ENCODE data around the gene GRK5. TPM values are rescaled to one million over a fixed set of nuclear protein-coding genes. Genes with fewer than 3 reads are reported as not detected.

Gene GRK5
- total RNA-seq, 1 experiment from 2014 or later = 2.3 TPM

DNA sequence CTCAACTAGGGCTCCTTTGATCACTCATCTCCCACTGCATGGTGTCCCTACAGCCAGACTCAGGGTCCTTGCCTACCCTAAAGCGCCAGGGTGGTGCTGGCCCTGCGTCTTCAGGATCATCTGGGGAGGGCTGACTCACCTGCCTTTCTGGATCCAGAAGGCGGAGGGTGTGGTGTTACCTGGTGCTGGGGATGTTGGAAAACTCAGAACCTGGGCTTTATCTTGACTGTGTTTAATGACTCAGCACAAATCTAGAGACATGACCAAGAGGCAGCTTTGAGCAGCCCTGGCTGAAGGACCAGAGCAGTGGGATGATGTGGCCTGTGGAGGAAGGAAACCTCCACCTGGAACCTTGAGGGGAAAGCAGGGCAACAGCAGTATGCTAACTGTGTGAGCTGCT lies 96.5 kb downstream of the GRK5 start (continued):
- TF ChIP-seq, protein P1, sequence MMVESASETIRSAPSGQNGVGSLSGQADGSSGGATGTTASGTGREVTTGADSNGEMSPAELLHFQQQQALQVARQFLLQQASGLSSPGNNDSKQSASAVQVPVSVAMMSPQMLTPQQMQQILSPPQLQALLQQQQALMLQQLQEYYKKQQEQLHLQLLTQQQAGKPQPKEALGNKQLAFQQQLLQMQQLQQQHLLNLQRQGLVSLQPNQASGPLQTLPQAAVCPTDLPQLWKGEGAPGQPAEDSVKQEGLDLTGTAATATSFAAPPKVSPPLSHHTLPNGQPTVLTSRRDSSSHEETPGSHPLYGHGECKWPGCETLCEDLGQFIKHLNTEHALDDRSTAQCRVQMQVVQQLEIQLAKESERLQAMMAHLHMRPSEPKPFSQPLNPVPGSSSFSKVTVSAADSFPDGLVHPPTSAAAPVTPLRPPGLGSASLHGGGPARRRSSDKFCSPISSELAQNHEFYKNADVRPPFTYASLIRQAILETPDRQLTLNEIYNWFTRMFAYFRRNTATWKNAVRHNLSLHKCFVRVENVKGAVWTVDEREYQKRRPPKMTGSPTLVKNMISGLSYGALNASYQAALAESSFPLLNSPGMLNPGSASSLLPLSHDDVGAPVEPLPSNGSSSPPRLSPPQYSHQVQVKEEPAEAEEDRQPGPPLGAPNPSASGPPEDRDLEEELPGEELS (CRISPR knock-in tag; IDR thresholded peaks at IDR 0.05) = no peak
- TF ChIP-seq FOXP1 (CRISPR knock-in tag; IDR thresholded peaks at IDR 0.05; ENCODE audit: borderline replicate concordance) (no peak), ZNF263 (CRISPR knock-in tag; IDR thresholded peaks at IDR 0.05; ENCODE audit: low read depth) (no peak), SOX15 (CRISPR knock-in tag; IDR thresholded peaks at IDR 0.05) (no peak), ELF4 (CRISPR knock-in tag; IDR thresholded peaks at IDR 0.05; ENCODE audit: low read depth) (no peak), CBFB (CRISPR knock-in tag; IDR thresholded peaks at IDR 0.05; ENCODE audit: low read depth) (no peak)
- TF ChIP-seq, protein P2, sequence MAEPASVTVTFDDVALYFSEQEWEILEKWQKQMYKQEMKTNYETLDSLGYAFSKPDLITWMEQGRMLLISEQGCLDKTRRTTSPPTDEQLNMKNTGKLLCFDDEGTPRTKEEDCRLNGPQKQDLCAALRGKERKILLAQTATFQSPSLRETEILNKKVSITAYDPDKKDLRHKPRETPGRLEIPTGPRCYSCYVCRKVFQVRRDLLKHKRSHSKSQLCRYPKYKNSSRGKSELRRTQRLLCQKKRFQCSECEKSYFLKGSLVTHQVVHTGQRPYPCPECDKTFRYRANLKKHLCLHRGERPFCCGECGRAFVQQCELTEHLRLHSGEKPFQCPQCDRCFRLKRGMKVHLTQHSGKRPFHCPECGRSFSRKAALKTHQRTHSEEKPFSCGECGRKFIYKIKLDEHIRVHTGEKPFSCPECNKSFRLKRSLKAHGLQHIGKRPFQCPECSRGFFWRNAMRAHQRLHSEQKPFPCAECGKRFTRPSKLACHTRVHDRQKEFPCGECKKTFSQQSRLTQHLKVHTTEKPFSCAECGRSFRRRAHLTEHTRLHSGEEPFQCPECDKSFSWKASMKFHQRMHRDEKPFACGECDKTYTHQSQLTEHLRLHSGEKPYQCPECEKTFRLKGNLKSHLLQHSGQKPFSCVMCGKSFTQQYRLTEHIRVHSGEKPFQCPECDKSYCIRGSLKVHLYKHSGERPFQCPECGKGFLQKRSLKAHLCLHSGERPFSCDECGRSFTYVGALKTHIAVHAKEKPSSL (CRISPR knock-in tag; conservative IDR thresholded peaks at IDR 0.05) = no peak

DNA sequence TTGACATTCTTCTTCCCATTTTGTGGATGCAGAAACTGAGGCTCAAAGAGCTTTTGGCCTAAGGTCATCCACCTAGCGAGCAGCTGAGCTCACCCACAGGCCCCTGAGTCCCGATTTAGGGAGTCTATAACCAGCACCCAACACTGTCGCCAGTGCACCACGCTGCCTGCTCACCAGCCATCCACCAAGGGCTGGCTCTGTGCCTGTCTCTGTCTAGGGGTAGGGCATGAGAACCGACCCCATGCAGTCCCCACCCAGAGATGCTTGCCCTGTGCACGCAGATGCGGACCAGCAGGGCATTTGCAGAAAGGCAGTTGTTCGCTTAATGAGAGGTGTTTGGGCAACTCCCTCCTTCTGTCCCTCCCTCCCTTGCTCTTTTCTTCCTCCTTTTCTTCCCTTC lies 97.2 kb downstream of the GRK5 start:
- ATAC-seq (no peak), DNase-seq (ENCODE audit: low spot score) (no peak)
- Mint-ChIP-seq H3K36me3 (no peaks in the 10 kb centered on the region), H3K4me1 (peaks cover 1% of the 10 kb centered on the region; the same call in 1 of the 2 replicates), H3K9me3 (no peaks in the 10 kb centered on the region), H3K27ac (no peak overlapping the region), H3K4me3 (no peak overlapping the region), H3K27me3 (ENCODE audit: low read depth) (no peaks in the 10 kb centered on the region)
- POLR2A ChIA-PET = no interaction called here
- CTCF ChIA-PET = interaction anchor here (0.7 to 1.1 kb wide), 2 partner anchors 15 to 162 kb away, joined by 3 to 5 read pairs; no protein-coding TSS in a partner anchor
- TF ChIP-seq ATF1 (CRISPR knock-in tag; IDR thresholded peaks at IDR 0.05) = no peak
- TF ChIP-seq, protein P3, sequence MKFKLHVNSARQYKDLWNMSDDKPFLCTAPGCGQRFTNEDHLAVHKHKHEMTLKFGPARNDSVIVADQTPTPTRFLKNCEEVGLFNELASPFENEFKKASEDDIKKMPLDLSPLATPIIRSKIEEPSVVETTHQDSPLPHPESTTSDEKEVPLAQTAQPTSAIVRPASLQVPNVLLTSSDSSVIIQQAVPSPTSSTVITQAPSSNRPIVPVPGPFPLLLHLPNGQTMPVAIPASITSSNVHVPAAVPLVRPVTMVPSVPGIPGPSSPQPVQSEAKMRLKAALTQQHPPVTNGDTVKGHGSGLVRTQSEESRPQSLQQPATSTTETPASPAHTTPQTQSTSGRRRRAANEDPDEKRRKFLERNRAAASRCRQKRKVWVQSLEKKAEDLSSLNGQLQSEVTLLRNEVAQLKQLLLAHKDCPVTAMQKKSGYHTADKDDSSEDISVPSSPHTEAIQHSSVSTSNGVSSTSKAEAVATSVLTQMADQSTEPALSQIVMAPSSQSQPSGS (CRISPR knock-in tag; IDR thresholded peaks at IDR 0.05; ENCODE audit: borderline replicate concordance, low read depth) = no peak
- no peak for TF ChIP-seq GABPB1 (CRISPR knock-in tag; IDR thresholded peaks at IDR 0.05)
- no peak for TF ChIP-seq IRF2 (CRISPR knock-in tag; IDR thresholded peaks at IDR 0.05; ENCODE audit: borderline replicate concordance, low read depth)
- TF ChIP-seq ZNF512 (CRISPR knock-in tag; IDR thresholded peaks at IDR 0.05; ENCODE audit: borderline replicate concordance) = no peak
- TF ChIP-seq, protein P4, sequence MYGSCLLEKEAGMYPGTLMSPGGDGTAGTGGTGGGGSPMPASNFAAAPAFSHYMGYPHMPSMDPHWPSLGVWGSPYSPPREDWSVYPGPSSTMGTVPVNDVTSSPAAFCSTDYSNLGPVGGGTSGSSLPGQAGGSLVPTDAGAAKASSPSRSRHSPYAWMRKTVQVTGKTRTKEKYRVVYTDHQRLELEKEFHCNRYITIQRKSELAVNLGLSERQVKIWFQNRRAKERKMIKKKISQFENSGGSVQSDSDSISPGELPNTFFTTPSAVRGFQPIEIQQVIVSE (CRISPR knock-in tag; IDR thresholded peaks at IDR 0.05; ENCODE audit: borderline replicate concordance) = no peak
- TF ChIP-seq, protein P1 (CRISPR knock-in tag; IDR thresholded peaks at IDR 0.05) = no peak
- no peak for TF ChIP-seq CREB1 (CRISPR knock-in tag; IDR thresholded peaks at IDR 0.05)
- TF ChIP-seq NR3C1 (CRISPR knock-in tag; conservative IDR thresholded peaks at IDR 0.05; ENCODE audit: low read depth) = no peak
- TF ChIP-seq, protein P5, sequence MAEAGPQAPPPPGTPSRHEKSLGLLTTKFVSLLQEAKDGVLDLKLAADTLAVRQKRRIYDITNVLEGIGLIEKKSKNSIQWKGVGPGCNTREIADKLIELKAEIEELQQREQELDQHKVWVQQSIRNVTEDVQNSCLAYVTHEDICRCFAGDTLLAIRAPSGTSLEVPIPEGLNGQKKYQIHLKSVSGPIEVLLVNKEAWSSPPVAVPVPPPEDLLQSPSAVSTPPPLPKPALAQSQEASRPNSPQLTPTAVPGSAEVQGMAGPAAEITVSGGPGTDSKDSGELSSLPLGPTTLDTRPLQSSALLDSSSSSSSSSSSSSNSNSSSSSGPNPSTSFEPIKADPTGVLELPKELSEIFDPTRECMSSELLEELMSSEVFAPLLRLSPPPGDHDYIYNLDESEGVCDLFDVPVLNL (CRISPR knock-in tag; IDR thresholded peaks at IDR 0.05; ENCODE audit: borderline replicate concordance, low read depth) = no peak
- TF ChIP-seq, protein P6, sequence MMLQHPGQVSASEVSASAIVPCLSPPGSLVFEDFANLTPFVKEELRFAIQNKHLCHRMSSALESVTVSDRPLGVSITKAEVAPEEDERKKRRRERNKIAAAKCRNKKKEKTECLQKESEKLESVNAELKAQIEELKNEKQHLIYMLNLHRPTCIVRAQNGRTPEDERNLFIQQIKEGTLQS (CRISPR knock-in tag; conservative IDR thresholded peaks at IDR 0.05) = no peak
- no peak for TF ChIP-seq JAZF1 (CRISPR knock-in tag; IDR thresholded peaks at IDR 0.05)
- TF ChIP-seq ATF6 (CRISPR knock-in tag; IDR thresholded peaks at IDR 0.05) = no peak
- TF ChIP-seq ZNF423 (CRISPR knock-in tag; IDR thresholded peaks at IDR 0.05) = no peak
- no peak for TF ChIP-seq ZNF138 (CRISPR knock-in tag; conservative IDR thresholded peaks at IDR 0.05)
